ENCODE results near the gene TEAD1. TPM values are rescaled to one million over a fixed set of nuclear protein-coding genes. Genes with fewer than 3 reads are reported as not detected.

TEAD1 gene
- under 1 TPM; 0.05 to 0.55 TPM for total RNA-seq
- 0.90 to 1.7 reads per million in 2 donors for total RNA-seq

- Mint-ChIP-seq H3K36me3 (ENCODE audit: low read depth) (no peaks in the 10 kb centered on the region), H3K4me3 (peak within 1 kb of the TSS; percentile 83), H3K27ac (peak within 1 kb of the TSS; percentile 12), H3K4me1 (peaks cover 8% of the 10 kb centered on the region), H3K27me3 (peaks cover 61% of the 10 kb centered on the region)
- ATAC-seq = peak; percentile 93
- DNase-seq = peak; percentile 80 to 88 (median 86)
- H3K9me3 ChIP-seq (ENCODE audit: control insufficient read depth, low read length, poor library complexity, severe bottlenecking) = peaks cover 3% of the 10 kb centered on the region
Observed at GRCh38 chr11:12673924-12674570, at the start of gene TEAD1. TEAD1 (plus strand) TSS chr11:12674421.

- no peak for ATAC-seq
- H3K36me3 Mint-ChIP-seq (ENCODE audit: low read depth) = no peaks in the 10 kb centered on the region
- DNase-seq = no peak
- H3K4me3 Mint-ChIP-seq = no peak overlapping the region
- peaks cover 7% of the 10 kb centered on the region for H3K27me3 Mint-ChIP-seq
- no peak overlapping the region for H3K27ac Mint-ChIP-seq
- H3K9me3 ChIP-seq (ENCODE audit: control insufficient read depth, low read length, poor library complexity, severe bottlenecking) = no peaks in the 10 kb centered on the region
- no peaks in the 10 kb centered on the region for H3K4me1 Mint-ChIP-seq
Observed at GRCh38 chr11:12624595-12624994, 49.6 kb upstream of the TEAD1 start.

- DNase-seq = no peak
- H3K4me3 Mint-ChIP-seq = no peak overlapping the region
- peaks cover 7% of the 10 kb centered on the region for H3K27me3 Mint-ChIP-seq
- no peaks in the 10 kb centered on the region for H3K9me3 ChIP-seq (ENCODE audit: control insufficient read depth, low read length, poor library complexity, severe bottlenecking)
- no peaks in the 10 kb centered on the region for H3K4me1 Mint-ChIP-seq
- no peaks in the 10 kb centered on the region for H3K36me3 Mint-ChIP-seq (ENCODE audit: low read depth)
- ATAC-seq = no peak
- no peak overlapping the region for H3K27ac Mint-ChIP-seq
Observed at GRCh38 chr11:12625438-12626071, 48.7 kb upstream of the TEAD1 start.

GRCh38 chr11:12626616-12627015 lies 47.6 kb upstream of the TEAD1 start:
- Mint-ChIP-seq H3K27ac (no peak overlapping the region), H3K36me3 (ENCODE audit: low read depth) (no peaks in the 10 kb centered on the region), H3K4me1 (no peaks in the 10 kb centered on the region), H3K27me3 (peaks cover 11% of the 10 kb centered on the region), H3K4me3 (no peak overlapping the region)
- ATAC-seq (no peak), DNase-seq (no peak)
- H3K9me3 ChIP-seq (ENCODE audit: control insufficient read depth, low read length, poor library complexity, severe bottlenecking) = no peaks in the 10 kb centered on the region

- ATAC-seq (no peak), DNase-seq (no peak)
- H3K36me3 Mint-ChIP-seq (ENCODE audit: low read depth) = no peaks in the 10 kb centered on the region
- no peak overlapping the region for H3K27ac Mint-ChIP-seq
- no peaks in the 10 kb centered on the region for H3K9me3 ChIP-seq (ENCODE audit: control insufficient read depth, low read length, poor library complexity, severe bottlenecking)
- H3K4me3 Mint-ChIP-seq = no peak overlapping the region
- no peaks in the 10 kb centered on the region for H3K4me1 Mint-ChIP-seq
- peaks cover 16% of the 10 kb centered on the region for H3K27me3 Mint-ChIP-seq
Observed at GRCh38 chr11:12628314-12628713, 45.9 kb upstream of the TEAD1 start.

GRCh38 chr11:12629601-12630313 lies 44.5 kb upstream of the TEAD1 start:
- H3K4me1 Mint-ChIP-seq = no peaks in the 10 kb centered on the region
- H3K27ac Mint-ChIP-seq = no peak overlapping the region
- H3K4me3 Mint-ChIP-seq = no peak overlapping the region
- no peaks in the 10 kb centered on the region for H3K36me3 Mint-ChIP-seq (ENCODE audit: low read depth)
- ATAC-seq = no peak
- no peaks in the 10 kb centered on the region for H3K9me3 ChIP-seq (ENCODE audit: control insufficient read depth, low read length, poor library complexity, severe bottlenecking)
- no peak for DNase-seq
- H3K27me3 Mint-ChIP-seq = peaks cover 16% of the 10 kb centered on the region

GRCh38 chr11:12631651-12632050 lies 42.6 kb upstream of the TEAD1 start:
- Mint-ChIP-seq H3K27me3 (peaks cover 16% of the 10 kb centered on the region), H3K4me1 (no peaks in the 10 kb centered on the region), H3K27ac (no peak overlapping the region), H3K4me3 (no peak overlapping the region), H3K36me3 (ENCODE audit: low read depth) (no peaks in the 10 kb centered on the region)
- no peaks in the 10 kb centered on the region for H3K9me3 ChIP-seq (ENCODE audit: control insufficient read depth, low read length, poor library complexity, severe bottlenecking)
- DNase-seq (no peak), ATAC-seq (no peak)

- Mint-ChIP-seq H3K27me3 (peaks cover 18% of the 10 kb centered on the region), H3K27ac (no peak overlapping the region), H3K36me3 (ENCODE audit: low read depth) (no peaks in the 10 kb centered on the region), H3K4me3 (no peak overlapping the region), H3K4me1 (no peaks in the 10 kb centered on the region)
- DNase-seq = no peak
- H3K9me3 ChIP-seq (ENCODE audit: control insufficient read depth, low read length, poor library complexity, severe bottlenecking) = no peaks in the 10 kb centered on the region
- ATAC-seq = no peak
Observed at GRCh38 chr11:12634329-12634728, 39.9 kb upstream of the TEAD1 start.

GRCh38 chr11:12636871-12637410 lies 37.3 kb upstream of the TEAD1 start:
- Mint-ChIP-seq H3K36me3 (ENCODE audit: low read depth) (peaks cover 6% of the 10 kb centered on the region), H3K27ac (no peak overlapping the region), H3K4me1 (no peaks in the 10 kb centered on the region), H3K27me3 (peaks cover 13% of the 10 kb centered on the region), H3K4me3 (no peak overlapping the region)
- ATAC-seq = no peak
- DNase-seq = no peak
- H3K9me3 ChIP-seq (ENCODE audit: control insufficient read depth, low read length, poor library complexity, severe bottlenecking) = no peaks in the 10 kb centered on the region

- no peak overlapping the region for H3K27ac Mint-ChIP-seq
- H3K36me3 Mint-ChIP-seq (ENCODE audit: low read depth) = peaks cover 6% of the 10 kb centered on the region
- H3K4me1 Mint-ChIP-seq = peaks cover 3% of the 10 kb centered on the region
- H3K4me3 Mint-ChIP-seq = no peak overlapping the region
- no peaks in the 10 kb centered on the region for H3K9me3 ChIP-seq (ENCODE audit: control insufficient read depth, low read length, poor library complexity, severe bottlenecking)
- peaks cover 22% of the 10 kb centered on the region for H3K27me3 Mint-ChIP-seq
- DNase-seq (no peak), ATAC-seq (no peak)
Observed at GRCh38 chr11:12639388-12639787, 34.8 kb upstream of the TEAD1 start.

- H3K27ac Mint-ChIP-seq = no peak overlapping the region
- H3K36me3 Mint-ChIP-seq (ENCODE audit: low read depth) = peaks cover 8% of the 10 kb centered on the region
- ATAC-seq (no peak), DNase-seq (no peak)
- H3K9me3 ChIP-seq (ENCODE audit: control insufficient read depth, low read length, poor library complexity, severe bottlenecking) = no peaks in the 10 kb centered on the region
- H3K27me3 Mint-ChIP-seq = peaks cover 22% of the 10 kb centered on the region
- peaks cover 3% of the 10 kb centered on the region for H3K4me1 Mint-ChIP-seq
- no peak overlapping the region for H3K4me3 Mint-ChIP-seq
Observed at GRCh38 chr11:12640355-12640754, 33.9 kb upstream of the TEAD1 start.

- no peak for ATAC-seq
- no peak overlapping the region for H3K4me3 Mint-ChIP-seq
- no peaks in the 10 kb centered on the region for H3K9me3 ChIP-seq (ENCODE audit: control insufficient read depth, low read length, poor library complexity, severe bottlenecking)
- peaks cover 3% of the 10 kb centered on the region for H3K4me1 Mint-ChIP-seq
- DNase-seq = no peak
- H3K27me3 Mint-ChIP-seq = peaks cover 22% of the 10 kb centered on the region
- H3K27ac Mint-ChIP-seq = no peak overlapping the region
- H3K36me3 Mint-ChIP-seq (ENCODE audit: low read depth) = peaks cover 8% of the 10 kb centered on the region
Observed at GRCh38 chr11:12640926-12641849, 33.0 kb upstream of the TEAD1 start.

Measured in T-helper 17 cell (primary cell).